ENCODE data around the gene FXR2.

DNA sequence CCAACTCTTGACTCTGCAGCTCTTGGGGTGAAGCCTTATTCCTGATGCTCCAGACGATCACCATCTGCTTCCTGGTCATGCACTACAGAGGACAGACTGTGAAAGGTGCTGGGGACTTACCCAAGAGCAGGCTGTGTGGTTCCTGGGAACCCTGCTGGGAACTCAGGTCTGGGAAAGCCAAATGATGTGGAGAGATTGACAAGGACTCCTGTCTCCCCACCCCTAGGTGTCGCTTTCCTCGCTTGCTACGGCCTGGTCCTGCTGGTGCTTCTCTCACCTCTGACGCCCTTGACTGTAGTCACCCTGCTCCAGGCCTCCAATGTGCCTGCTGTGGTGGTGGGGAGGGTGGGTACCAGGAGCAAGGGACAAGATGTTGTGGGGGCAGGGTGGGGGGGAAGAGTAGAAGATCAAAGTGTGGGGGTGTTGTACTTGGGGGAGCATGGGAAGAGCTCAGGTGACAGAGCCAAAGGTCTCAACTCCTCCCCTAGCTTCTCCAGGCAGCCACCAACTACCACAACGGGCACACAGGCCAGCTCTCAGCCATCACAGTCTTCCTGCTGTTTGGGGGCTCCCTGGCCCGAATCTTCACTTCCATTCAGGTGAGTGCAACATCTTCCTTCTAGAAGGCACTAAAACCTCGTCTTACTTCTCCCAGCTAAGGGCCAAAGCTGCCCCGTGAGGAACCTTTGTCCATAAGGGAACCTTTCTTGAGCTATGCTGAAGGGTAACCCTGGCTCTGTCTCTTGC, 27.9 kb downstream of the FXR2 start:
- TF ChIP-seq CTCF (IDR thresholded peaks at IDR 0.05): peak; percentile 27
- no peak for TF ChIP-seq ZFX (IDR thresholded peaks at IDR 0.05; ENCODE audit: borderline replicate concordance)

All from 22Rv1 (cell line).